HEK293 (cell line): ENCODE results near the gene PBX2.

Source experiments
- HOXD13 ChIP-seq: sonication (generic); formaldehyde crosslinking; IDR thresholded peaks from 2 replicates; pipeline ENCODE4 v1.8.0; 2022; ENCODE audit warnings: missing genetic modification reagents, borderline replicate concordance
- IKZF3 ChIP-seq: fragments of 450-650 bp; IDR thresholded peaks from 2 replicates; pipeline ENCODE4 v1.5.0; 2018; ENCODE audit warnings: missing biosample characterization, mild to moderate bottlenecking, missing genetic modification characterization, moderate library complexity
- KLF10 ChIP-seq: fragments of 450-650 bp; IDR thresholded peaks from 2 replicates; pipeline ENCODE4 v1.5.1; 2018; ENCODE audit warnings: missing biosample characterization, mild to moderate bottlenecking, missing genetic modification characterization
- KLF16 ChIP-seq: fragments of 450-650 bp; formaldehyde crosslinking; IDR thresholded peaks from 2 replicates; pipeline ENCODE4 v1.5.1; 2017; ENCODE audit warnings: missing biosample characterization, missing genetic modification characterization
- KLF7 ChIP-seq: fragments of 450-650 bp; formaldehyde crosslinking; IDR thresholded peaks from 2 replicates; pipeline ENCODE4 v1.5.1; 2016; ENCODE audit warnings: missing biosample characterization, missing genetic modification characterization, borderline replicate concordance
- PRDM10 ChIP-seq: fragments of 450-650 bp; formaldehyde crosslinking; IDR thresholded peaks from 2 replicates; pipeline ENCODE4 v1.5.1; 2016; ENCODE audit warnings: missing biosample characterization, missing genetic modification characterization
- ZBTB11 ChIP-seq: fragments of 450-650 bp; formaldehyde crosslinking; conservative IDR thresholded peaks from 2 replicates; pipeline ENCODE4 v1.5.1; 2016; ENCODE audit warnings: low read depth, missing biosample characterization, missing genetic modification characterization
- ZBTB8A ChIP-seq: fragments of 450-650 bp; formaldehyde crosslinking; IDR thresholded peaks from 2 replicates; pipeline ENCODE4 v1.5.1; 2016; ENCODE audit warnings: missing biosample characterization, missing genetic modification characterization
- ZFP37 ChIP-seq: fragments of 450-650 bp; formaldehyde crosslinking; IDR thresholded peaks from 2 replicates; pipeline ENCODE4 v1.5.1; 2016; ENCODE audit warnings: missing biosample characterization, missing genetic modification characterization
- ZNF138 ChIP-seq: fragments of 450-650 bp; formaldehyde crosslinking; IDR thresholded peaks from 2 replicates; pipeline ENCODE4 v1.5.1; 2016; ENCODE audit warnings: missing biosample characterization, missing genetic modification characterization, borderline replicate concordance
- ZNF148 ChIP-seq: fragments of 450-650 bp; formaldehyde crosslinking; IDR thresholded peaks from 2 replicates; pipeline ENCODE4 v1.5.0; 2017; ENCODE audit warnings: missing biosample characterization, missing genetic modification characterization, borderline replicate concordance
- ZNF184 ChIP-seq: fragments of 450-650 bp; IDR thresholded peaks from 2 replicates; pipeline ENCODE4 v1.5.1; 2018; ENCODE audit warnings: missing biosample characterization, mild to moderate bottlenecking, missing genetic modification characterization
- ZNF2 ChIP-seq: fragments of 450-650 bp; formaldehyde crosslinking; IDR thresholded peaks from 2 replicates; pipeline ENCODE4 v1.5.1; 2016; ENCODE audit warnings: missing biosample characterization, missing genetic modification characterization
- ZNF202 ChIP-seq: fragments of 450-650 bp; formaldehyde crosslinking; IDR thresholded peaks from 2 replicates; pipeline ENCODE4 v1.5.1; 2016; ENCODE audit warnings: missing biosample characterization, missing genetic modification characterization, borderline replicate concordance
- ZNF24 ChIP-seq: fragments of 450-650 bp; formaldehyde crosslinking; IDR thresholded peaks from 2 replicates; pipeline ENCODE4 v1.5.1; 2016; ENCODE audit warnings: missing biosample characterization, missing genetic modification characterization
- ZNF335 ChIP-seq: fragments of 450-650 bp; formaldehyde crosslinking; conservative IDR thresholded peaks from 2 replicates; pipeline ENCODE4 v1.5.1; 2016; ENCODE audit warnings: missing biosample characterization, missing genetic modification characterization
- ZNF423 ChIP-seq: fragments of 450-650 bp; formaldehyde crosslinking; IDR thresholded peaks from 2 replicates; pipeline ENCODE4 v1.5.1; 2016; ENCODE audit warnings: missing biosample characterization, missing genetic modification characterization
- ZNF561 ChIP-seq: fragments of 450-650 bp; IDR thresholded peaks from 2 replicates; pipeline ENCODE4 v1.5.1; 2018; ENCODE audit warnings: missing biosample characterization, missing genetic modification characterization, borderline replicate concordance
- ZNF571 ChIP-seq: fragments of 450-650 bp; formaldehyde crosslinking; IDR thresholded peaks from 2 replicates; pipeline ENCODE4 v1.5.0; 2017; ENCODE audit warnings: missing biosample characterization, missing genetic modification characterization
- ZNF580 ChIP-seq: fragments of 450-650 bp; formaldehyde crosslinking; IDR thresholded peaks from 2 replicates; pipeline ENCODE4 v1.5.1; 2016; ENCODE audit warnings: missing biosample characterization, missing genetic modification characterization
- ZNF600 ChIP-seq: fragments of 450-650 bp; formaldehyde crosslinking; IDR thresholded peaks from 2 replicates; pipeline ENCODE4 v1.5.1; 2016; ENCODE audit warnings: missing biosample characterization, missing genetic modification characterization
- ZNF645 ChIP-seq: fragments of 450-650 bp; formaldehyde crosslinking; IDR thresholded peaks from 2 replicates; pipeline ENCODE4; 2016; ENCODE audit warnings: missing biosample characterization, missing genetic modification characterization
- ZNF664 ChIP-seq: fragments of 450-650 bp; formaldehyde crosslinking; IDR thresholded peaks from 2 replicates; pipeline ENCODE4 v1.5.1; 2016; ENCODE audit warnings: missing biosample characterization, missing genetic modification characterization
- ZNF843 ChIP-seq: fragments of 450-650 bp; formaldehyde crosslinking; IDR thresholded peaks from 2 replicates; pipeline ENCODE4 v1.5.1; 2016; ENCODE audit warnings: missing biosample characterization, missing genetic modification characterization
- ZSCAN16 ChIP-seq: fragments of 450-650 bp; formaldehyde crosslinking; IDR thresholded peaks from 2 replicates; pipeline ENCODE4 v1.5.1; 2016; ENCODE audit warnings: missing biosample characterization, missing genetic modification characterization

Gene PBX2

GRCh38 chr6:32153564-32154513 lies 36.2 kb downstream of the PBX2 start, which contains the start of gene PPT2 (continued):
- TF ChIP-seq PRDM10 (tag by site-specific recombination) (peak; percentile 100), KLF7 (no peak; the same call in 1 of the 2 replicates), ZNF202 (tag by site-specific recombination) (no peak), ZNF580 (tag by site-specific recombination) (peak; percentile 34; the same call in 1 of the 2 replicates), ZNF423 (no peak), KLF16 (tag by site-specific recombination) (peak; percentile 71; the same call in 1 of the 2 replicates), ZNF138 (tag by site-specific recombination) (no peak), ZSCAN16 (tag by site-specific recombination) (peak; percentile 39; the same call in 1 of the 2 replicates), ZBTB11 (peak; percentile 75), HOXD13 (CRISPR knock-in tag) (no peak), IKZF3 (tag by site-specific recombination) (peak; percentile 71), ZNF600 (peak; percentile 72), ZNF184 (tag by site-specific recombination) (0 out of 2 replicates have a peak, but pooled peaks have one; percentile 8), ZFP37 (tag by site-specific recombination) (no peak), ZNF664 (no peak), KLF10 (tag by site-specific recombination) (0 out of 2 replicates have a peak, but pooled peaks have one; percentile 56), ZNF335 (tag by site-specific recombination) (peak; percentile 83), ZNF571 (tag by site-specific recombination) (no peak), ZBTB8A (tag by site-specific recombination) (peak; percentile 88), ZNF843 (tag by site-specific recombination) (peak; percentile 24; the same call in 1 of the 2 replicates), ZNF561 (tag by site-specific recombination) (no peak; the same call in 1 of the 2 replicates), ZNF24 (0 out of 2 replicates have a peak, but pooled peaks have one; percentile 37), ZNF148 (tag by site-specific recombination) (no peak), ZNF645 (no peak), ZNF2 (peak; percentile 52; the same call in 1 of the 2 replicates)
